Measurements from ENCODE around the gene CAMTA2.

The CAMTA2 gene

GRCh38 chr17:4945176-4945943 lies 42.1 kb downstream of the CAMTA2 start:
- TF ChIP-seq TAF1 (IDR thresholded peaks at IDR 0.05; ENCODE audit: borderline replicate concordance, insufficient read depth, low read length) (peak; percentile 49; the same call in 1 of the 2 replicates), POLR2AphosphoS5 (IDR thresholded peaks at IDR 0.05; ENCODE audit: low read depth, low read length) (no peak; the same call in 1 of the 2 replicates), FOXP2 (optimal IDR thresholded peaks at IDR 0.05; ENCODE audit: borderline replicate concordance, extremely low read depth, extremely low read length, insufficient read depth) (no peak), SIN3A (IDR thresholded peaks at IDR 0.05; ENCODE audit: borderline replicate concordance, insufficient read depth, low read length) (peak; percentile 61; the same call in 1 of the 2 replicates)

DNA sequence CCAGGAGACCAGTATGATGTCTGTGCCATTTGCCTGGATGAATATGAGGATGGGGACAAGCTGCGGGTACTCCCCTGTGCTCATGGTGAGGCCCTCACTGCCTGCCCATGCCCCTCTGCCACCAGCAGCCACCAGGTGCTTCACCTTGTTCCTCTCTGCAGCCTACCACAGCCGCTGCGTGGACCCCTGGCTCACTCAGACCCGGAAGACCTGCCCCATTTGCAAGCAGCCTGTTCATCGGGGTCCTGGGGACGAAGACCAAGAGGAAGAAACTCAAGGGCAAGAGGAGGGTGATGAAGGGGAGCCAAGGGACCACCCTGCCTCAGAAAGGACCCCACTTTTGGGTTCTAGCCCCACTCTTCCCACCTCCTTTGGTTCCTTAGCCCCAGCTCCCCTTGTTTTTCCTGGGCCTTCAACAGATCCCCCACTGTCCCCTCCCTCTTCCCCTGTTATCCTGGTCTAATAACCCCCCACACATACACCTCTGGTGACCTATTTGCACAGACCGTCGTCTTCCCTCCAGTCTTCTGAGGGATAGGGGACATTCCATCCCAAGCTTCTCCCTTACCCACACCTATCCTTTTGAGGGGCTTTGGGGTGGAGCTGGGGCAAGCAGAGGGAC lies 42.8 kb downstream of the CAMTA2 start:
- no peak for TF ChIP-seq SIN3A (IDR thresholded peaks at IDR 0.05; ENCODE audit: borderline replicate concordance, insufficient read depth, low read length)
- peak; percentile 31 for TF ChIP-seq POLR2AphosphoS5 (IDR thresholded peaks at IDR 0.05; ENCODE audit: low read depth, low read length)

DNA sequence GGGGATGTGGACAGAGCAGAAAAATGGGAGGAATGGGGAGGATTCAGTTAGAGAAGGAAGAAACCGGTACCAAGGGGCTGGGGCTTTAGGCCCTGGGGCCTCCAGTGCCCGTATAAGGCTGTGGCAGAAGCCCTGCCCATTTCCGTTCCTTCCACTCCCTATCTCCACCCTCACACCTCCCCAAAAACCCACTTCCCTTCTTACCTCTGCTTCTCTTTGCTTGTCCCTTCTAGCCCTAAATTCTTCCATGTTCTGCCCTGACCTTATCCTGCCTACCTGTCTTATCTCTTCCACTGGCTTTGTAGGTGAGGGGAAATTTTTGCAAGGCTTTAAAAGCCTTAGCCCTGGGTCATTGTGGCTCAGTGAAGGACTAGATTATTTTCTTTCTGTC lies 43.3 kb downstream of the CAMTA2 start:
- TF ChIP-seq POLR2AphosphoS5 (IDR thresholded peaks at IDR 0.05; ENCODE audit: low read depth, low read length), result peak; percentile 61
- no peak for TF ChIP-seq FOXP2 (optimal IDR thresholded peaks at IDR 0.05; ENCODE audit: borderline replicate concordance, extremely low read depth, extremely low read length, insufficient read depth)

- no peak for TF ChIP-seq REST (IDR thresholded peaks at IDR 0.05; ENCODE audit: insufficient read depth in 1 of 2, low read depth in 2 of 2, low read length in 2 of 2)
- no peak for TF ChIP-seq SIN3A (IDR thresholded peaks at IDR 0.05; ENCODE audit: borderline replicate concordance, insufficient read depth, low read length)
- TF ChIP-seq FOXP2 (optimal IDR thresholded peaks at IDR 0.05; ENCODE audit: borderline replicate concordance, extremely low read depth, extremely low read length, insufficient read depth), result no peak
- TF ChIP-seq POLR2AphosphoS5 (IDR thresholded peaks at IDR 0.05; ENCODE audit: low read depth, low read length), result no peak; the same call in 1 of the 2 replicates
- TF ChIP-seq TAF1 (IDR thresholded peaks at IDR 0.05; ENCODE audit: borderline replicate concordance, insufficient read depth, low read length), result no peak
These were observed 44.5 kb downstream of the CAMTA2 start for GRCh38 chr17:4942760-4943508.

DNA sequence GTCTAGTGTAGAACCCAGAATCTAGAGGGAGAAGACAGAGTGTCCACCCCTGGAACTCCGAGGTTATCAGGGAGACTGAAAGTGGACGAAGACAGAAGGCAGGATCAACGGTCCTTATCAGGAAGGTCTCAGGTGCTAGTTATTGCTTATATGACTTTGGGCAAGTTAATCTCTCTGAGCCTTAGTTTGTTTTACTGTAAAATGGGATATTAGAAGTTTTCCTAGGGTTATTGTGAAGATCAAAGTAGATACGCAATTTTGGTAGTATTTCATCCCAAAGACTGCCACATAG lies 46.2 kb downstream of the CAMTA2 start:
- TF ChIP-seq TAF1 (IDR thresholded peaks at IDR 0.05; ENCODE audit: borderline replicate concordance, insufficient read depth, low read length), result no peak
- no peak for TF ChIP-seq FOXP2 (optimal IDR thresholded peaks at IDR 0.05; ENCODE audit: borderline replicate concordance, extremely low read depth, extremely low read length, insufficient read depth)
- TF ChIP-seq REST (IDR thresholded peaks at IDR 0.05; ENCODE audit: insufficient read depth in 1 of 2, low read depth in 2 of 2, low read length in 2 of 2), result no peak
- TF ChIP-seq POLR2AphosphoS5 (IDR thresholded peaks at IDR 0.05; ENCODE audit: low read depth, low read length), result no peak
- TF ChIP-seq SIN3A (IDR thresholded peaks at IDR 0.05; ENCODE audit: borderline replicate concordance, insufficient read depth, low read length), result no peak

- TF ChIP-seq SIN3A (IDR thresholded peaks at IDR 0.05; ENCODE audit: borderline replicate concordance, insufficient read depth, low read length) (no peak), TAF1 (IDR thresholded peaks at IDR 0.05; ENCODE audit: borderline replicate concordance, insufficient read depth, low read length) (no peak; the same call in 1 of the 2 replicates), REST (IDR thresholded peaks at IDR 0.05; ENCODE audit: insufficient read depth in 1 of 2, low read depth in 2 of 2, low read length in 2 of 2) (peak in 1 of 2 experiments; percentile 24; a peak in 1 of 4 replicates), FOXP2 (optimal IDR thresholded peaks at IDR 0.05; ENCODE audit: borderline replicate concordance, extremely low read depth, extremely low read length, insufficient read depth) (no peak), POLR2AphosphoS5 (IDR thresholded peaks at IDR 0.05; ENCODE audit: low read depth, low read length) (peak; percentile 49)
These were observed 46.7 kb downstream of the CAMTA2 start for GRCh38 chr17:4940555-4941318.
